LoVo (cell line): ENCODE data around the gene PRLHR.

Source experiments
- DNase-seq: peaks from one replicate; pipeline ENCODE4 v3.0.0-alpha.2; 2016; ENCODE audit warnings: low spot score

PRLHR gene

DNA sequence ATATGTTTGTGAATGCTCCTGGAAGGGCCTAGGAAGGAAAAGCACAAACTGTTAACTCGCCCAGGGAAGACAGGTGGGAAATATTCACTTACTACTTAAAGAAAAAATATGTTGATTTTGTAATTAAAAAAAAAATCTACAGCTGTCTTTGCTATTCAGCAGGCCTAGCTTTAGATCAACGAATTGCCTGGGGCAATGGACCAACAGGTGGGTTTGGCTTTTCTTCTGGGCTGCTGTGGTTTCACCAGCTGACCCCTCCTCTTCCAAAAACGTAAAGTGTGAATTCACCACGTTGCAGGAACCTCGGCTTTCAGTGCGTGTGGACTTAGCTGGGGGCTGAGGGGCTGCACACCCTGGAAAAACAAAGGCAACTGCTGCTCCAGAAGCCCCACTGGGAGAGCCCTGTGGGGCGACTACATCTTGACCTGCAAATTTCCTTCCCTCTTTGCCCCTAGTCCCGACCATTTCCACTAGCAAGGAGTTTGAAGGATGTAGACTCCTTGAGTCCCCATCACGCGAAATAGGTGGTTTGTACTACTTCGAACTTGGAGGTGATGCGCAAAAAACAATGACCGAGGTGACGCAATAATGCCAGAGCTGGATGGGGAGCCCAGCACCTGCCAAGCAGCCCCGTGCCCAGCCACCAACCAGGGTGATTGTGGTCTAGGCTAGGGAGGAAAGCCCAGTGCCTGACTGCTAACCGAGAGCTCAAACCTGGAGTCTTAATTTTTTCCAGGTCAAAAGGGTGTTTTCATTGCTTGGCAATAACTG, 7.4 kb downstream of the PRLHR start:
- DNase-seq = no peak

DNA sequence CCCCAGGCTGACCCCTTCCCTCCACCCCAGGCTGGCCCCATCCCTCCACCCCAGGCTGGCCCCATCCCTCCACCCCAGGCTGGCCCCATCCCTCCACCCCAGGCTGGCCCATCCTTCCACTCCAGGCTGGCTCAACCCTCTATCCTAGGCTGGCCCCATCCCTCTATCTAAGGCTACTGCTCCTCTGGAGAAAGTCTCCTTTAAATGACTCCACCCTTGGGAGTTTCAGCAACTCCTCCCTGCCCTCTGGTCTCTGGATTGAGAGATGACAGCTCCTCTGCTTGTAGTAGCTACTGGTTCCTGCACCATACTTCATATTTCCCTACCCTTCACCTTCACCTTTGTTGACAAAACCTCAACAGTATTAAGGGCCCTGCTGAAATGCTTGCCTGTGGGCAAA, 8.5 kb downstream of the PRLHR start:
- DNase-seq = no peak

DNA sequence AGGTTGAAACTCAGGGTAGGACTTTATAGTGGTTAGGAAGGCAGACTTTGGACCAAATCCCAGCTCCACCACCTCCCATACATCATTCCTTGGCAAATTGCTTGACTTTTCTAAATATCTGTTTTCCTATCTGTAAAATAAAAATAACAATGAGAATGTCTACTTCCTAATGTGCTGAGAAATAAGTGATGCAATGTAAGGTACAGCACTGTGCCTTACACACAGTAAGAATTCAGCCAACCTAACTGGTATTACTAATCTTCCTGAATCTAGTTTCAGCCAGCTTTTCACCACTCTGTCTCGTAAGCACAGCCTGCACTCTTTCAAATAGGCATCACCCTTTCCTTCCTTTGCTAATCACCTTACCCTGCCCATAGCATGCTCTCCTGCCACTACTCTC, 9.7 kb downstream of the PRLHR start:
- DNase-seq = no peak

DNA sequence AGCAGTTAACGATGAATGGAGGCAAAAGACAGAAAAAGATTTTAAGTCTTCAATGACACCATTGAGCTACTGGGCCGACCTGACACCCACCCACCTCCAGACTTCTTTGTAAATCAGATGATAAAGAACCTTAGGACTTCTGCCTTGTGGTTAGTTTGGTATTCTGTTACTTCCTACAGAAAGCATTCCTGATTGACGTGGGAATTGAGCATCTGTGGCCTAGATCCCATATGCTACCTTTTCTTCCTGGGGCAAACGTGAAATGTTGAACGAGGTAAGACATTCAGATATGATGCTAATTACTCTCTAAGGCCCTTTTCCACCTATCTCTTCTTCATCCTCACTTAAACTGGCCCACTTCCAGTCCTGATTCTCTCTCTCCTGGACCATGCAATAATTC, 10.2 kb downstream of the PRLHR start:
- no peak for DNase-seq

DNA sequence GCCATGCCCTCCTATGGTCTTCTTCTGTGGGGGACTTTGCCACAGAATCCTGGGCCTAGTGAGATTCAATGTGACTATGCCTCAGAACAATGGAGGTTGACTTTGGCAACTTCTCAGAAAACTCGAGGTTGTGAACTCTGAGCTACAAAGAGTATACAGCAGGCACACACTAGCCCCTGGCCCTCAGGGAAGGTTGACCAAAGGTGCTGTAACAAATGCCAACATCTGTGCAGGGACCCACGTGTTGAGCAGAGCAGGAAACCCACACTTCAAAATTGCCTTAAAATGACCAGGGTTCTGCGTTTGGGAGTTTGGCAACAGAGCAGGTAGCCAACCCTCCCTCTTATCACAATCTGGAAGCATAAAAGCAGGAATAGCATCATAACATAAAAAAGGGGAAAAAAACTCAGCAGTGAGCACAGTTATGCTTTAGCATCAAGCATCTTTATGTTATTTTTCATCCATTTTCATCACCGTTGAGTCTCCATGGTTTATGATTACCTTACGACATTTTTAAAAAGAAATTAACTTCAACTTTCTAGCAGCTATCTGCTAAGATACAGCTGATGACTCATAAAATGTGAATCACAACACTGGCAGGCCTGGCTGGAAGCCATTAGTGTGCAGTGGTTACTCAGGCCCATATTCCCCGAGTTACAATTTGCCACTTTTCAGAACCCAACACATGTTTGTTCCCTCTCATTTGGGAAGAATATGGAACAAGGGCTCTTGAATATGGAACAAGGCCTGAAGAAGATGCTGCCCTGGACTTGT, 11.1 kb downstream of the PRLHR start:
- DNase-seq = peak; percentile 34

DNA sequence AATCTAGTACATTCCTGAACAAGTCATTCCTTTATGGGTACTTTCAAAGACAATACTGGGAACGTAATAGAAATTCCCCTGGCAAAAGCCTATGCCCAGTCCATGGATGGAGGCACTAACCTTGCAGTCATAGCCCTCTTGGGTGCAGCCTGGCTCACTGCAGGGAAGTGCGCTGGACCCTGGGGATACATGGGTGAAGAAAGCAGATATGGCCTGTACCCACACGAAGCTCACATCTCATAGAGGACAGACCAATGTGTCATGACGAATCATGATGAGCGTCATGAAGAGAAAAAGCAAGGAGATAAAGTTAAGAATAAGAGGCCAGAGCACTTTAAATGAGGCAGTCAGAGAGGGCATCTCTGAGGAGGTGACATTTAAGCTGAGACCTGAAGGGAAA, 11.8 kb downstream of the PRLHR start:
- no peak for DNase-seq

DNA sequence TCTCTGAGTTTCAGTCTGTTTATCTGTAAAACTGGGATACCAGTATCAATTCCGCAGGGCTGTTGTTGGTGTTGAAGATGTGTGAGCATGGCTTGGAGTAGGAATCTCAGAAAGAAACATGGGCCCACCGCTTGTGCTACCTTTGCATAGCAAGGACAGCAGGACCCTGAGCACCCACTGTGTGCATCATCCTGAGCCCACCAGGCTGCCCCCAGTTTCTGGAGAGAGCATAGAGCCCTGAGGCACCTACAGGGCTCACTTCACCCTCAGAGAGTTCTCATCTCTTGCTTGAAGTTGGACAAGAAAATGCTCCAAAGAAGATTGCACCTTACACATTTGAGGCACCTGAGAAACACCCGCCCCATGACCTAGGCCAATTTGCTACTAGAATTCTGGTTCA, 12.9 kb downstream of the PRLHR start:
- no peak for DNase-seq

DNA sequence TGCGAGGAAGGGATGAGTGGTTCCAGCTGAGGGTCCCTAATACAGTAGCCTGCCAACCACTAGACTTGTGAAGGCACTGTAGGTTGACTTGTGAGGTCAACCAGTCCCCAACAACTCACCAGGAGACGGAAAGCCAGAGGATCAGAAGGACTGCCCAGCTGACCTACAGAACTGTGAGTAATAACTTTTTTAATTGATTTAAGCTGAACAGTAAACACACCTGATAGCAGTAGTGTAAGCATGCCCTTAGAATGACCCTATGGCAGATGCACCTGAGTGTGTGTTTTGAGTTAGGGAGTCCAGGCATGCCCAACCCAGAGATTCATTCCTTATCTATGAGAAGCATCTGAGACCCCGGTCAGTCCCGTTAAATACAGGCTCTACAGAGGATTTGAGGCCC, 14.1 kb downstream of the PRLHR start:
- DNase-seq = no peak

DNA sequence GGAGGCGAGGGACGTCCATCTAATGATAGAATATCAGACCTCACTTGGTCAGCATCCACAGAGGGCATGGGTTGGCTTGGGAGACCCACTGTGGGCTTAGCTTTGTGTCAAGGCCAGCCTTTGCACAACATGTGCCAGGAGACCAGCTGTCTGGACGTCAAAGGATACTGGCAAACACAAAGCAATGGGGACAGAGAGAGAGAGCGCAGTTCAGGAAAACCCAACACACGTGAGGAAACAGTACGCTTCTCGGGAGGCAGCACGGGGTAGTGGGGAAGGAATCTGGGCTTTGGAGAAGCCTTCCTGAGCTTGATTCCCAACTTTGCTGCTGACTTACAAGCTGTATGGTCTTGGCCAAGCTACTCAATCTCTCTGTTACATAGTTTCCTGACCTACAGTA, 14.7 kb downstream of the PRLHR start:
- DNase-seq = no peak

DNA sequence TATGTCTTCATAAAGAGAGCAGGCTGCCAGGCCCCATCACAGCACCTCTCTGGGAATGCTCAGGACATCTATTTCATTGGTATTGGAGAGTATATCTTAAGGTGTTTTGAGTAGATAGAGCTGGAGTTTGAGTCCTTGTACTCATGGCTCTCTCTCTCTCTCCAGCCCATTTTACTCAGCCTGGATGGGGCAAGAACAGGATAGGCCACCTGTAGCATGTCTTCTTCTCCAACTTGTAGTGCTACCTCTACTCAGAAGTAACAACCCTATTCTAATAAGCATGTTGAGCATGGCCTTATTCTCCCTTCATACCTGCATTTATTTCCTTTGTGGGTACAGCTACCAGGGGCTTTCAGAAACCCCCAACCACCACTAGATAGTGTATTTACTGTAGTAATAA, 21.9 kb downstream of the PRLHR start:
- DNase-seq = no peak

DNA sequence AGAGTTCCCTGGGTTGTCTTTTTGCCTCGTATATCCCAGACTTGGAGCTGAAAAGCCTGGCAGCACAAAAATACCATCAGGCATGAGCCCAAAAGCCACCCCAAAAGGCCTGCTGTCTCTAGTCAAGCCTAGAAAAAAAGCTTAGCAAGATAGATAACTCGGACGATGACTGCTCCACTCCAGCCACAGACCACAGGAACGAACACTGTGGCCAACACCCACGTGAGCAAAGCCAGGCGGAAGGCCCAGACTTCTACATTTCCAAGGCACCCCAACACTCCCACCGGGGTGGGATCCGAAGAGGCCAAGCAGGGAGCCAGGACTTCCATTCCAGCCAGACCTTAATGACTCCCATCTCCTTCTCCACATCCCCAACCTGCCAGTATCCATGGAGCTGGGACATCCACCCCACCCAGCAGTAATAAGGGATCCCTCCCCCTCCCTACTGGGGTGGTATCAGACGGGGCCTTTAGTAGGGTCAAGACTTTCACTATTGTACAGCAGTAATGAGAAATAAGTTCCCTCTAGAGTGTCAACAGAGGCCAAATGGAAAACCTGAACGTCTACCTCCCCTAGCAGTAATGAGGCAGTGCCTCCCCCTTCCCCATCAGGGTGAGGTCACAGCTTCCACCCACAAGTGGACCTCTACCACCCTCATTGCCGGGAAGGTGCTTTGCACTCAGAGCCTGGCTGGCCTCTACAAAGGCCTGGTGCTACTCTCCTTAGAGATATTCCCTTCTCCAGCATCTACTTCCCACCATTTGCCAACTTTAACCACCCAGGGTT, 23.0 kb downstream of the PRLHR start:
- no peak for DNase-seq

DNA sequence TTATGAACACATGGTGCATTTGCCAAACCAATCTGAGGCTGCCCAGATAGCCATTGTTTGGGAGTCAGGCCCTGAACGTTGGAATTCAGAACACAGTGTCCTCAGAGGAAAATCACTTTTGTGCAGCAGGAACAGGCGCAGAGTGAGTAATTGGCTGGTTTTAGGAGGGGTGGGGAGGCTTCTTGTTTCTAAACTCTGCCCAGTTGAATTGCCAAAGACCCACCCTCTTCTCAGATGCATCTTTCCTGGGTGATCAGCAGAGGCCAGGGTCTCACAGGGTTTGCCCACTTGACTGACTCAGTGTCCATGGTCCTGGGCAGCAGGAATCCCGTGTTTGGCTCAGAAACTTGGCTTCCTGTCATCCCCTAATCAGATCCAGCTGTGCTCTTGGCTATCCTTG, 24.3 kb downstream of the PRLHR start:
- DNase-seq = no peak

DNA sequence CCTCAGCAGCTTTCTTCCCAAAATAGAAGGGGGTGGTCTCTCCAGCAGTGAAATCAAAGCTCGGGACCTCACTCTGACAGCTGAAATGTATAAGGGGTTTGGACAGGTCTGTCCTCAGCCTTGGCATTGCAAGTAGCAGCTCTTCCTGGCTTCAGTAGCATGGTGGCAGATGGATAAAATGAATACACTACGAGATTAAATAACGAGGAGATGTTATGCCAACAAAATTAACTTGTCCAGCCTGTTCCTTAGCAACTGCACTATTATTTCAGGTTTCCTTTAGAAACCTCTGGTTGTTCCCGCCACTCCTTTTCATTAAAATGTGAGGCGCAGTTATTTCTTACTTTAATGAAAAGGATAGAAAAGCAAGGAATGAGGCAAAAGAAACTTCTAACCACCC, 24.9 kb downstream of the PRLHR start:
- no peak for DNase-seq

DNA sequence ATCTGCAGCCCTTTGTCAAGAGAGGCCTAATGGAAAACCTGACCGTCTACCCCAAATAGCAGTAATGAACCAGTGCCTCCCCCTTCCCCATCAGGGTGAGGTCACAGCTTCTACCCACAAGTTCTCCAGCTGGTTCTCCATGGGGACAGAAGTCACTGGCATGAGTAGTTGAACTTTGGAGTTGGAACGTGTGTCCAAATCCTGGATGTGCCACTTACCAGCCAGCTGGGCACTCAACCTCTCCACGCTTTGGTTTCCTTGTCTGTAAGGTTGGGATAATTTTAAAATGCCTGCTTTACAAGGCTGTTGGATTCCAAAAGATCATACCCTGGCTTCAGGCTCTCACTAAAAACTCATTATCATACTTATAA, 25.6 kb downstream of the PRLHR start:
- no peak for DNase-seq

DNA sequence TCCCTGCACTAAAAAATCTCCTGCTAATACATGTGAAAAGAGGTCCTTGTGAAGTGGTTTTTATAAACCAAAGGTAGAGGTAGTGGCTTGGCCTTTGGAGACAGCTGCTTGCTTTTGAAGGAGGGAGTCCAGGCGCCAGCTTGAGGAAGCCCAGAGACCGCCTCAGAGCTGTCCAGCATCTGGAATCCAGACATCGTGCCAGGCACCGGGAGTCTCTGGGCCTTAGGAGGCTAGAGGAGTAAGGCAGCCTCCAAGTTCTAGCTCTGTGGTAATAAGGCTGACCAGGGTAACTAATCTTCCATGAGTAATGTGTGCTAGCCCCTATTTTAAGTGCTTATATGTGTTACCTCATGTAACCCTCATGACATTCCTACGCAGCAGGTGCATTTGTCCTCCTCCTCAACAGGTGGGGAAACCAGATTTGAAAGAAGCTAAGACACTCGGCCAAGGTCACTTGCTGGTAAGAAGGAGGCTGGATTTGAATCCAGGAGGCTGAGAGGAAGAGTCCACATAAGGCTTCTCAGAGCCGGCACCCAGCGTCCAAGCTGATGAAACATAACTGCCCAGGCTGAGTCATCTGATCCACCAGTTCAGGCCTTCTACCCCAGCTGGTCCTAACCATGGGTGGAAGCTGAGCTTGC, 26.1 kb downstream of the PRLHR start:
- no peak for DNase-seq

DNA sequence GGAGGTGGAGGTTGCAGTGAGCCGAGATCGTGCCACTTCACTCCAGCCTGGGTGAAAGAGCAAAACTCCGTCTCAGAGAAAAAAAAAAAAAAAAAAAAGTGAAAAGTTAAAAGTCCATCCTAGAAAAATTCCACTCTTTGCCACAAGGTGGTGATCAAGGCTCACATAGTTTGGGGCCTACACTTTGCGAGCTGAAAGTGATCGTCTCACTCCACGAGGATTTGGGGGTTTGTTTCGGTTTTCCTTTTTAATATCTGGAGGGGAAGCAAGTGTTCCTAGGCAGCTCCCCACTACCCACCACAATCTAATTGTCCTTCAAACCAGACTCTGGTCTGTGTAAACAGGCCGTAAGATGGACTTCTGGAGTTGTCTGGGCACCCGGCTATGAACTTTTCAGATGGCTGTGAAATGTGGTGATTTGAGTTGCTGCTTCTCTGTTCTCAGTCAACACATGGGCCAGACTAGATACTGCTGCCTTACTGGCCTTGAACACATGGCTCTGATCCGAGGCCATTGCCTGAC, 27.1 kb downstream of the PRLHR start:
- DNase-seq = peak; percentile 66

DNA sequence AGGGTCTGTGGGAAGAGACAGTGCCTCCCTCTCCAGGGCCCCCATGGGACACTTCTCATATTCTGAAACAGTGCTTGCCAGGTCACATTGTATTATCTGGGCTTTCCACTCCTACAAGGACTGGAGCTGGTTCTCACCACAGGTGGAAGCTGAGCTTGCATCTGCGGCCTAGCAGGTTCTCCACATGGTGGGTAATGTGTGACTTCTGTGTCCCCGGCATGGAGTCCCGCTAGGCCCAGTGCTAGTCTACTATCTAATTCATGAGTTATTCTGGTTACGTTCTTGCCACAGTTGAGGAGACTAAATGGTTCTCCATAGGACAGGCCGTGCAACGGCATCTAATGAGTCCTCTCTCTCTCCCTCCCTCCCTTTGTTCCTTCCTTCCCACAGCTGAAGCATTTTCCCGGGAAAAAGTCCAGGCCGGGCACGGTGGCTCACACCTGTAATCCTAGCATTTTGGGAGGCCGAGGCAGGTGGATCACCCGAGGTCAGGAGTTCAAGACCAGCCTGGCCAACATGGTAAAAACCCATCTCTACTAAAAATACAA, 27.7 kb downstream of the PRLHR start:
- DNase-seq = no peak

DNA sequence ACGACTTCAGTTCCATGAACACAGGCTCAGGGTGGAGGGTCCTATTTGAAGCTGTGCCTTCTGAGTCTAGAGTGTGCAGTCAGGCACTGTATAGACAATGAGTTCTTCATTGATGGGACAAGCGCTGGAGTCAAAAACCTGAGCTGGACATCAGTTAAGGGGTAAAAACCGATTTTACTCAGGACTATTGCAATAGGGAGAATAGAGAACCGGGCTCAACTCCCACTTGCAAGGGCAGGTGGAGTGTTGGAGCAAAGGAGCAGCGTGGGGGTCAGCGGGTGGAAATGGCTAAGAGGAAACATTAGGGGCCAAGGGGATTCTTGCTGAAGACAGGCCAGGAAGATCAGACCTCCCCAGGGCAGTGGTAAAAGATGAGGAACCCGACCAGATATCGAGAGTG, 28.5 kb downstream of the PRLHR start:
- no peak for DNase-seq

DNA sequence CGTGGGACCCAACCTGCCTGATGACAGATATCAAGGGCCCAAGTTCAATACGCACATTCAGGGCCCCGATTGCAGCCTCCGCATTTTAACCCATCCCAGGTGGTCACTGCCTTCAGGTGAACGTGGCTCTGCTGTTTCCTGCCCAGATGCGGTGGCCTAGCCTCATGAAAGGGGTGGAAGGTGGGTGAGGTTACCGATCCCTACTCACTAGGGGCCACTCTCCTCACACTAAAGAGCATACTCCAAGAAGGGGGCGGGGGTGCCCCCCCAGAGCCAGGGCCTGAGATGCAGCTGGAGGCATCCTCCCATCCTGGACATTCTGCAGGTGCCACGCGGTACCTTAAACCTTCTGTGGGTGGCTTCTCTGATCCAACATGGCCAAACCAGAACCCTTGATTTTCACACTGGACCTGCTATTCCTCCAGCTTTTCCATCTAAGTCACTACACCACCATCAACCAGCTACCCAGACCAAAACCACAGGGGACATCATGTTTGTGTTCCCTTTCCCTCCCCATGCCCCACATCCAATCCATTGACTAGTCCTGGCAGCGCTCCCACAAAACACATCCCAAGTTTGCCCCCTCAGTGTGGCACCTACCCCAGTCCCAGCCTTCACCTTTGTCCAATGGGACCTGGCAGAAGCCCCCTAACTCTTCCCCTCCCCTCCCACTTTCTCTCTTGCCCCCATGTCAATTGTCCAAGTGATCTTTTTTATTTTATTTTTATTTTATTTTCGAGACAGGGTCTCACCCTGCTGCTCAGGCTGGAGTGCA, 30.0 kb downstream of the PRLHR start:
- no peak for DNase-seq

DNA sequence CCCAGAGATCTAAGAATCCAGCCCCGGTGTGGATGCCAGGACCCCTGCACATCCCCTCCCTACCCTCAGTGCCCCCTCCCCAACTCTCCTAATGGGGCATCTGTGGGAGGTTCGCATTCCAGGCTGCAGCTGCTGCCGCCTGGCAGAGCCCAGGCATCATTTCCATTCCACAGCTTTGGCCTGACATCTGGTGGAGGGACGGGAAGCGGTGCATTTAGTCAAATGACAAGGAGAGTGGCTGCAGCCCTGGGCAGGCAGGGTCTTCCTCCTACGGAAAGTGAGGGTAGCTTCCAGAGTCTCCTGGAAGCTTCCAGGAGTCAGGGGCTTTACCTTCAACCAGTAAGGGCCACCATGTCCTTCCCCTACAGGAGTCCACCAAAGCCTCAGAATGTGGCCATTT, 30.8 kb downstream of the PRLHR start:
- no peak for DNase-seq

DNA sequence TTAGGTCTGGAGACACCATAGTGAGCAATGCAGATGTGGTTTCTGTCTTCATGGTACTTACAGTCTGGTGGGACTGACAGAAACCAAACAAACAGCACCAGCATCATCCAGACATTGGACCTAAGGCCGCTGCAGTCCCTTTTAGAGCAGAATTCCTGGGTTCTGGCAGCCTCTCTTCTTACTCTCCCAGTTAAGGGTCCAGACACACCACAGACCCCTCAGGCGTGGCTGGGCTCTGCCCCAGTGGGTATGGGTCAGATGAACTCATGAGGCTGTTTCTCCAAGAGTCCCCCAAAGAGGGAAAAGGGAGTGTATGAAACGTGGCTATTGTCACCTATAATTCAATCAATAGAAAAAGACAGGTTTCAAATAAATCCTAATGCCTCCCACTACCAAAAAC, 31.3 kb downstream of the PRLHR start:
- no peak for DNase-seq
